ENCODE results near the gene SBNO2.

SBNO2 gene

GRCh38 chr19:1217366-1217765 is 43.3 kb upstream of the SBNO2 start:
- H3K27ac ChIP-seq = no peak overlapping the region
- peaks cover 20% of the 10 kb centered on the region; the same call in 1 of the 2 replicates for H3K79me2 ChIP-seq (ENCODE audit: insufficient read depth, low read depth)
- no peak overlapping the region for H3K9ac ChIP-seq
- H3K4me1 ChIP-seq (ENCODE audit: low read depth, poor library complexity, severe bottlenecking) = no peaks in the 10 kb centered on the region
- no peaks in the 10 kb centered on the region for H3K27me3 ChIP-seq (ENCODE audit: insufficient read depth, low read depth)
- H3K36me3 ChIP-seq (ENCODE audit: insufficient read depth) = no peaks in the 10 kb centered on the region
- no peak overlapping the region for H3K4me2 ChIP-seq
- H2AFZ ChIP-seq (ENCODE audit: low read depth) = no peak overlapping the region
- H3K4me3 ChIP-seq (IDR thresholded peaks at IDR 0.05; ENCODE audit: insufficient read depth, low read depth, low read length) = no peak overlapping the region
- TF ChIP-seq CTCF (conservative IDR thresholded peaks at IDR 0.05; ENCODE audit: low read depth, low read length) = no peak
- H4K20me1 ChIP-seq (ENCODE audit: insufficient read depth) = no peaks in the 10 kb centered on the region

GRCh38 chr19:1216756-1217155 is 42.7 kb upstream of the SBNO2 start:
- Histone ChIP-seq H3K4me1 (ENCODE audit: low read depth, poor library complexity, severe bottlenecking) (no peaks in the 10 kb centered on the region), H3K4me2 (no peak overlapping the region), H4K20me1 (ENCODE audit: insufficient read depth) (no peaks in the 10 kb centered on the region), H3K4me3 (IDR thresholded peaks at IDR 0.05; ENCODE audit: insufficient read depth, low read depth, low read length) (no peak overlapping the region), H3K36me3 (ENCODE audit: insufficient read depth) (no peaks in the 10 kb centered on the region), H3K27me3 (ENCODE audit: insufficient read depth, low read depth) (no peaks in the 10 kb centered on the region), H3K9ac (no peak overlapping the region), H3K79me2 (ENCODE audit: insufficient read depth, low read depth) (peaks cover 22% of the 10 kb centered on the region; the same call in 1 of the 2 replicates), H2AFZ (ENCODE audit: low read depth) (no peak overlapping the region), H3K27ac (no peak overlapping the region)
- no peak for TF ChIP-seq CTCF (conservative IDR thresholded peaks at IDR 0.05; ENCODE audit: low read depth, low read length)

GRCh38 chr19:1214862-1215731 is 41.0 kb upstream of the SBNO2 start:
- Histone ChIP-seq H4K20me1 (ENCODE audit: insufficient read depth) (no peaks in the 10 kb centered on the region), H3K36me3 (ENCODE audit: insufficient read depth) (no peaks in the 10 kb centered on the region), H3K79me2 (ENCODE audit: insufficient read depth, low read depth) (peaks cover 39% of the 10 kb centered on the region), H3K27me3 (ENCODE audit: insufficient read depth, low read depth) (no peaks in the 10 kb centered on the region), H3K4me2 (no peak overlapping the region), H2AFZ (ENCODE audit: low read depth) (no peak overlapping the region), H3K9ac (no peak overlapping the region), H3K27ac (no peak overlapping the region), H3K4me3 (IDR thresholded peaks at IDR 0.05; ENCODE audit: insufficient read depth, low read depth, low read length) (no peak overlapping the region), H3K4me1 (ENCODE audit: low read depth, poor library complexity, severe bottlenecking) (no peaks in the 10 kb centered on the region)
- no peak for TF ChIP-seq CTCF (conservative IDR thresholded peaks at IDR 0.05; ENCODE audit: low read depth, low read length)

- no peaks in the 10 kb centered on the region for H3K4me1 ChIP-seq (ENCODE audit: low read depth, poor library complexity, severe bottlenecking)
- H3K4me3 ChIP-seq (IDR thresholded peaks at IDR 0.05; ENCODE audit: insufficient read depth, low read depth, low read length) = no peak overlapping the region
- no peak overlapping the region for H3K27ac ChIP-seq
- no peaks in the 10 kb centered on the region for H3K27me3 ChIP-seq (ENCODE audit: insufficient read depth, low read depth)
- H3K79me2 ChIP-seq (ENCODE audit: insufficient read depth, low read depth) = peaks cover 44% of the 10 kb centered on the region
- H3K4me2 ChIP-seq = no peak overlapping the region
- TF ChIP-seq CTCF (conservative IDR thresholded peaks at IDR 0.05; ENCODE audit: low read depth, low read length) = no peak
- H2AFZ ChIP-seq (ENCODE audit: low read depth) = no peak overlapping the region
- no peaks in the 10 kb centered on the region for H4K20me1 ChIP-seq (ENCODE audit: insufficient read depth)
- H3K9ac ChIP-seq = no peak overlapping the region
- H3K36me3 ChIP-seq (ENCODE audit: insufficient read depth) = no peaks in the 10 kb centered on the region
Observed at GRCh38 chr19:1214299-1214861, 40.3 kb upstream of the SBNO2 start.

All from KMS-11 (cell line).